ENCODE data around the gene HDLBP.

Gene HDLBP, protein sequence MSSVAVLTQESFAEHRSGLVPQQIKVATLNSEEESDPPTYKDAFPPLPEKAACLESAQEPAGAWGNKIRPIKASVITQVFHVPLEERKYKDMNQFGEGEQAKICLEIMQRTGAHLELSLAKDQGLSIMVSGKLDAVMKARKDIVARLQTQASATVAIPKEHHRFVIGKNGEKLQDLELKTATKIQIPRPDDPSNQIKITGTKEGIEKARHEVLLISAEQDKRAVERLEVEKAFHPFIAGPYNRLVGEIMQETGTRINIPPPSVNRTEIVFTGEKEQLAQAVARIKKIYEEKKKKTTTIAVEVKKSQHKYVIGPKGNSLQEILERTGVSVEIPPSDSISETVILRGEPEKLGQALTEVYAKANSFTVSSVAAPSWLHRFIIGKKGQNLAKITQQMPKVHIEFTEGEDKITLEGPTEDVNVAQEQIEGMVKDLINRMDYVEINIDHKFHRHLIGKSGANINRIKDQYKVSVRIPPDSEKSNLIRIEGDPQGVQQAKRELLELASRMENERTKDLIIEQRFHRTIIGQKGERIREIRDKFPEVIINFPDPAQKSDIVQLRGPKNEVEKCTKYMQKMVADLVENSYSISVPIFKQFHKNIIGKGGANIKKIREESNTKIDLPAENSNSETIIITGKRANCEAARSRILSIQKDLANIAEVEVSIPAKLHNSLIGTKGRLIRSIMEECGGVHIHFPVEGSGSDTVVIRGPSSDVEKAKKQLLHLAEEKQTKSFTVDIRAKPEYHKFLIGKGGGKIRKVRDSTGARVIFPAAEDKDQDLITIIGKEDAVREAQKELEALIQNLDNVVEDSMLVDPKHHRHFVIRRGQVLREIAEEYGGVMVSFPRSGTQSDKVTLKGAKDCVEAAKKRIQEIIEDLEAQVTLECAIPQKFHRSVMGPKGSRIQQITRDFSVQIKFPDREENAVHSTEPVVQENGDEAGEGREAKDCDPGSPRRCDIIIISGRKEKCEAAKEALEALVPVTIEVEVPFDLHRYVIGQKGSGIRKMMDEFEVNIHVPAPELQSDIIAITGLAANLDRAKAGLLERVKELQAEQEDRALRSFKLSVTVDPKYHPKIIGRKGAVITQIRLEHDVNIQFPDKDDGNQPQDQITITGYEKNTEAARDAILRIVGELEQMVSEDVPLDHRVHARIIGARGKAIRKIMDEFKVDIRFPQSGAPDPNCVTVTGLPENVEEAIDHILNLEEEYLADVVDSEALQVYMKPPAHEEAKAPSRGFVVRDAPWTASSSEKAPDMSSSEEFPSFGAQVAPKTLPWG (N-terminal part only)

DNA sequence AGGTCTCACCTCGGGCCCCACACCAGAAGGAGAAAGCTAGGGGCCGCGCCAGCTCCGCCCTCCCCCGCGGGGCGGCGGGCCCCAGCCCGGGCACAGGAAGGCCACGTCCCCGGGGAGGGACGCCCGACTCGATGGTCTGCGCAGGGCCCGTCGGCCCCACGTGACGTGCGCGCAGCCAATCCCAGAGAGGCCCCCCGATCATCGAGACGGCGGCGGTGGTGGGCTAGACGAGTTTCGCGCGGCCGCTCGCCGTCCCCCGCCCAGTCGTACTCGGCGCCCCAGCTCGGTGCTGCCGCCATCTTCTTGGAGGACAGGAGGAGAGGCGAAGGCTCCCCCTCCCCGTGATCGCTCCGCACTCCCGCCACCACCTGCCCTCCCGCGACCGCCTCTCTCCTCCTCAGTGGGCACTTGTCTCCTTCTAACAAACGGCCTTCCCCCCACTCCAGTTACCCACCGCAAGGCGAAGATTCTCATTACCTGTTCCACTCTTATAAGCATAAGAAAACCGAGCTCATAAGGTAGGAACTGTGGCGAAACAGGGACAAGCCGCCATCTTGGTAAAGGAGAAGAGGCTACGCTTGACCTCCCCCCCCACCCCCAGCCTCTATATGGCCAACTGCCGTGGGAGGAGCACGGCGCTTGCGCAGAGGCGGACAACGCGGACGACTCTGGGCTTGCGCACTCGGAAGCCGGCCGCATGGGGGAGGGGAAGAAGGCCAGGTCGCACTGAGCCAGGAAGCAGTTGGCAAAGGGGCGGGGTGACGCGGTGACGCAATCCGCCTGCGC lies at the start of gene HDLBP:
Gene HDLBP (minus strand): TSS at position 580 of the 786 bp plus-strand sequence. CDS start 48,803 bp downstream, outside the sequence.
- peak; percentile 95 for DNase-seq

- no peak for DNase-seq
These were observed 49.3 kb upstream of the HDLBP start for GRCh38 chr2:241364781-241365180.

- DNase-seq, result no peak
These were observed 48.0 kb upstream of the HDLBP start for GRCh38 chr2:241363426-241363825.

- DNase-seq, result no peak
These were observed 44.1 kb upstream of the HDLBP start for GRCh38 chr2:241359481-241360045.

DNA sequence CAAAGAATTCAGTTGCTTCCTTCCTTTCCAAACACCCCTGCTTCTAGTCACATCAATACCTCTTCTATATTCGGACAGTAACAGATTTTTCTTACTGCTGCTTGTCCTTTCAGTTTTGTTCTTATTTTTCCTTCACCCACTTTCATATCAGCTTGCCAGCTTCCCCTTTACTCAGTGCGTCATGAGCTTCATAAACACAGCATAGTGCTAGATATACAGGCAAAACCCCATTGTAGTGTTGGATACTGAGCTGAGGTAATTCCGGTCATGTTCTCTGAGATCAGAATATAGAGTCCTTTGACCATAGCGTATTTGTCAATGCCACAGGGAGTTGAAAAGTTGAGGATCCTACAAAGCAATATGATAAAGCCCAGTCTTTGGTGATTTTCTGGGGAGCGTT lies 43.0 kb upstream of the HDLBP start:
- DNase-seq, result no peak

GRCh38 chr2:241357531-241357930 lies 42.1 kb upstream of the HDLBP start:
- no peak for DNase-seq

- DNase-seq, result no peak
These were observed 41.4 kb upstream of the HDLBP start for GRCh38 chr2:241356871-241357260.

DNA sequence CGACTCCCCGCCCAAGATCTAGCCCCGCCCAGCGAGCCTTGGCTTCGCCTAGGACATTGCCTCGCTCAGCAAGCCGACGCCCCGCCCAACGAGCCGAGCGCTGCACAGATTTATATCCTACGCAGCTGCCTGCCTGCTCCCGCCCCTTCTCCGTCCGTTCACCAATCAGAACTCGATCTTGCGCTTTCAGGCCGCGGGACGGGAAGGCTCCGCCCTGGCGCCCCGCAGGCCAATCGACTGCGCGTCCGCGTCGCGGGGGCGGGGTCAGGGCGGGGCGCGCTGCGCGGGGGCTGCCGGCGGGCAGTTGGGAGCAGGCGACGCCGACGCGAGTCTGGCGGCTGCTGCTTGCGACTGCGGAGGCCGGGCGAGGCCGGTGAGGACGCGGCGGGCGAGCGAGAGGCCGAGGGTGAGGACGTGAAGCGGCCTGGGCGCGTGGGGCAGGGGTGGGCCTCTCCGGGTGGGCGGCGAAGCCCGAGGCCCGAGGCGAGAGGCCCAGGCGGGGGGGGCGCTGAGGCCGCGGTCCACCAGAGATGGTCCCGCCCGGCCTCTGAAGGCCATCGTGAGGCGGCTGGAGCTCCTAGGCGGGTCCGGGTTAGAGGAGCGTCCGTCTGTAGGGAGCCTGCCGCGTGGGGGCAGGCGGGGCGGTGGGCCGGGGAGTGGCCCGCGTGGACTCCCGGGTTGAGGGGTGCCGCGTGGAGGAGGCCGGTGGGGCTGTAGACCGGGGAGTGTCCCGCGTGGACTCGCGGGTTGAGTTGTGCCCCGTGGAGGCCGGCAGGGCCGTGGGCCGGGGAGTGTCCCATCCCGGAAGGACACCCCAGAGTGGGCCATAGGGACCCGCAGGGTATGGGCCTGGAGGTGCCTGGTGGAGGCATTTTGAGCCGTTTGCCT lies 40.8 kb upstream of the HDLBP start, which contains the start of gene FARP2:
Gene FARP2 (plus strand): TSS at position 303 of the 888 bp plus-strand sequence. CDS start 16,823 bp downstream, outside the sequence.
- DNase-seq, result peak; percentile 93

DNA sequence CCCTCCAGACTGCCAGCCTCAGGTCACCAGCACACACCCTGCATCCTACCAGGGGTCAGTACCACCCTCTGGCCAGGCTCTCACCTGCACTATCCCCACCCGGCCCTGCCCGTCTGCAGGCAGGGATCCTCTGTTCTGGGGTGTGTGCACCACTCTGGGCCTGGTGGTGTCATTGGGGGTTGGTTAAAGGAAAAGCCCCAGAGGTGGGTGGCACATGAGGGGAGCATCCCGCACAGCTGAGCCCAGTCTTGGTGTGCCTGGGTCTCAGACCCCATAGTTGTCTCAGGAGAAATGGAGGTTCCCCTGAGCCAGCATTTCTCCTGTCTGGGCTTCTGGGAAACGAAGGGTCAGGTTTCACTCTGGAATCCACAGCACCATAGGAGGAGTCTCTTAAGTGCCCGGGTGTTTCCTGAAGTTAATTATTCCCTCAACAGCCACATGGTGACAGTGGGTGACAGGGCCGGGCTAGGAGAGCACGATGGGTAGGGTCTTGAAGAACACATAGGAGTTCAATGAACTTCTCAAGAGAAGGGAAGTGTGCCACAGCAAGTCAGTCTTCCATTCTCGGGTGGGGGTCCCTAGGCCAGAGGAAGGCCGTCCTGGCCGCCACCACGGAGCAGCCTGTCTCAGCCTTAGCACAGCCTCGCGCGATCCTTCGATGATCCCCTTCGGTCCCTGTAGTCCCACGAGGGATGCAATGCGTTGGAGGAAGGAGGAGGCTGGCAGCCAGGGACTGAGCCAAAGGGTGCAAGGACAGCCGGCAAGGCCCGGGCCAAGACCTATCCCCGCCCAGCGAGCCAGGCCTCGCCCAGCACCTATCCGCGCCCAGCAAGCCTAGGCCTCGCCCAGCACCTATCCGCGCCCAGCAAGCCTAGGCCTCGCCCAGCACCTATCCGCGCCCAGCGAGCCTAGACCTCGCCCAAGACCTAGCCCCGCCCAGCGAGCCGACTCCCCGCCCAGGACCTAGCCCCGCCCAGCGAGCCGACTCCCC lies 39.5 kb upstream of the HDLBP start:
- no peak for DNase-seq

GRCh38 chr2:241352227-241352626 lies 36.8 kb upstream of the HDLBP start:
- no peak for DNase-seq

- DNase-seq, result no peak
These were observed 36.2 kb upstream of the HDLBP start for GRCh38 chr2:241351640-241352031.

- no peak for DNase-seq
These were observed 35.6 kb upstream of the HDLBP start for GRCh38 chr2:241350878-241351639.

DNA sequence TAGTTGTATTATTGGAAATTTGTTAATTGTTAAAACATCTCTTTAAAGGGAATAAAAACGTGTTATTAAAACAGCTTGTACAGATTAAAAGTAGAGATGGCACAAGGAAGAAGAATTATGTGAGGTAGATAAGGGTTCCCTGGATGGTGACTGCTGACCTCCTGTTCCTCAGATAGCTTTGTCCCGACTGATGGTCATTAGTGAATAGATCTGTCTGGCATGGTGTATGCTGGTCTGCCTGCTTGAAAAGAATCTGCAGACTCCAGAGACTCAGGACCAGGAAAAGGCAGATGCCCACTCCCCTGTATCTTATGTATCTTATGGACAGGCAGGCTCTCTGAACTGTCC lies 35.0 kb upstream of the HDLBP start:
- DNase-seq, result no peak

- DNase-seq, result no peak
These were observed 34.5 kb upstream of the HDLBP start for GRCh38 chr2:241349941-241350340.

DNA sequence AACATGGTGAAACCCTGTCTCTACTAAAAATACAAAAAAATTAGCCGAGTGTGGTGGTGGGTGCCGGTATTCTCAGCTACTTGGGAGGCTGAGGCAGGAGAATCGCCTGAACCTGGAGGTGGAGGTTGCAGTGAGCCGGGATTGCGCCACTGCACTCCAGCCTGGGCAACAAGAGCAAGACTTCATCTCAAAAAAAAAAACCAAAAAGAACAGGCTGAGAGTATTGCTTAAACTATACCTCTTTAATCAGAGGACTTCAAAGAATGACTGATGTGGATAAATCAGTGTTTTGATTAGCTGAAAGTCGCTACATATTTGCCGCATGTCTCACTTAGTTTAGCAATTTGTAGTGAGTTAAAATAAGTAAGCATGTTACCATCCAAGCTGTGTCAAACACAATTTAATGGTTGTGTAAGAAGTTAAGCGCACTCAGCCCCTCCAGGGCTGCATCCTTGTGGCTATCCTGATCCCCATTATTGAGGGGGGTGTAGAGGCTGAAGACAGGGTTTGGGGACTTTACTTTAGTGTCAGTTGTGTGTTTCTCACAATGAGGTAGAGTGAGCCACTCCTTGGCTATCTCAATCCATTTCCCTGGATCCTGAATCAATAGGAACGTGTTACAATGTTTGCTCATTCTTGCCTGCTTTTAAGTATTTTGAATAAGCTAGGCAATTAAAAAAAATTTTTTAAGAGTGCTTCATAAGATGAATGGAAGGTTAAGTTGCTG lies 29.6 kb upstream of the HDLBP start:
- DNase-seq, result no peak

GRCh38 chr2:241340631-241341163 lies 25.2 kb upstream of the HDLBP start:
- DNase-seq, result no peak

GRCh38 chr2:241339839-241340630 lies 24.6 kb upstream of the HDLBP start:
- DNase-seq, result no peak
